Ovary (tissue), 9 donors: ENCODE measurements around the gene S100A16. TPM values are rescaled to one million over a fixed set of nuclear protein-coding genes. Genes with fewer than 3 reads are reported as not detected.

Experiments used
- DNase-seq, 5 donors: peaks; one replicate each; pipeline ENCODE4 v3.0.0-alpha.2; 2019 to 2020
- H3K27ac ChIP-seq, 2 donors: fragments of 200-600 bp; one replicate each; pipeline versions ENCODE4 v1.5.1 to v1.8.0; 2019 to 2022
- H3K27me3 ChIP-seq: fragments of 200-600 bp; one replicate; pipeline ENCODE4 v1.8.0; 2022
- H3K36me3 ChIP-seq: fragments of 200-600 bp; sonication (generic); one replicate; pipeline ENCODE4 v1.5.1; 2019
- H3K4me1 ChIP-seq: one replicate; pipeline ENCODE4 v1.8.1; 2013; ENCODE audit warnings: mild to moderate bottlenecking, moderate library complexity; ENCODE audit not compliant: insufficient read depth
- H3K4me3 ChIP-seq: fragments of 200-600 bp; sonication (generic); one replicate; pipeline ENCODE4 v1.5.1; 2017
- H3K9me3 ChIP-seq, 2 donors: fragments of 200-600 bp in 1 of 2; sonication (generic) in 1 of 2; one replicate each; pipeline versions ENCODE4 v1.5.1 to v1.8.1; 2013 to 2019; ENCODE audit warnings: mild to moderate bottlenecking in 1 of 2, moderate library complexity in 1 of 2
- CTCF ChIP-seq, 3 donors: fragments of 450-650 bp in 2 of 3; fragments of 200-600 bp in 1 of 3; IDR thresholded peaks; one replicate each; pipeline versions ENCODE4 v1.5.1 to v1.8.0; 2016 to 2022; ENCODE audit warnings: antibody characterized with exemption in 3 of 3, mild to moderate bottlenecking in 1 of 3
- EP300 ChIP-seq: sonication (generic); formaldehyde crosslinking; IDR thresholded peaks from one replicate; pipeline ENCODE4 v1.6.1; 2017; ENCODE audit warnings: antibody characterized with exemption
- POLR2A ChIP-seq: fragments of 450-650 bp; IDR thresholded peaks from one replicate; pipeline ENCODE4 v1.6.1; 2017; ENCODE audit warnings: antibody characterized with exemption, mild to moderate bottlenecking, moderate library complexity
- WGBS, 3 donors: extraction: QIAGEN DNeasy Blood & Tissue Kit in 1 of 3; methylation state at CpG; one replicate each; pipeline versions ENCODE4 v1.1.5 to v1.1.7; 2013 to 2017; 5-methylcytosine and 5-hydroxymethylcytosine counted together
- intact Hi-C, 4 donors: fragments of 100-400 bp; cut with DNase I; formaldehyde crosslinking; loops; one replicate each; pipeline versions ENCODE4 v1.11.0 to v1.15.1; 2022 to 2023
- polyA plus RNA-seq, 2 donors: library from polyadenylated mRNA; stranded (reverse); fragments of 200-250 nt in 1 of 2; fragments of 350-450 nt in 1 of 2; fragmentation: Illumina TruSeq in 1 of 2; extraction: RNeasy Lipid Tissue Mini Kit (QIAGEN cat#74804) in 1 of 2; gene quantifications; one replicate each; pipeline ENCODE4 v1.2.3, GENCODE V29; 2013 to 2014
- total RNA-seq, 7 donors: library from RNA; depleted of rRNA in 2 of 7; stranded (reverse); fragments of >200 nt in 2 of 7; fragmentation: NEBNext Ultra II Directional in 3 of 7; extraction: Animal tissue kit (Norgen Biotek cat#: 25700) in 3 of 7; gene quantifications; one replicate each; pipeline versions ENCODE4 v1.1.0 to v1.2.4, GENCODE V29; 2016 to 2023
- donor health status: DM: no; HTN: no; CAD: no; lungs with moderate emphysema.
- donor health status: DM: no; HTN: no; CAD: no.
- donor health status: Bipolar disorder and iron deficiency.
- donor health status: DM: yes; HTN: yes; CAD: no.
- donor health status: DM: no; HTN: no; CAD: no.
- donor health status: DM: yes; HTN: yes; CAD: no.

S100A16 gene
- total and polyA plus RNA-seq, 9 donors, result 40.7 to 200 (median 81.0) TPM

DNA sequence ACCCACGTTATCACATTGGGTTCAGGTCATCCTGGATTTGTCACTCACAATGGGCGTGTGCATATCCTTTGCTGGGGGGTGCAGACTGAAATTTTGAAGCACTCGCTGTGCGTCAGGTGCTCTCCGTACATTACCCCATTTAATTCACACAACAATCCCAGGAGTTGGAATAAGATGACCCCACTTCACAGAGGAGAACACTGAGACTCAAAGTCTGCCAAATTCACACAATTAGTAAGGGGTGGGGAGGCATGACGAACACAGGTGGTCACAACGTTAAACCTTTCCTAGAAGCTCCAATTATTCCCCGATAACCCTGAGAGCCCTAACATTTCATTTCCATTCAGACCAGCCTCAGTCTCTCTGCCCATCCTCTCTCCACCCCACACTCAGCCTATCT lies 43.5 kb downstream of the S100A16 start:
- Histone ChIP-seq H3K27ac (no peak overlapping the region), H3K36me3 (no peaks in the 10 kb centered on the region), H3K27me3 (no peaks in the 10 kb centered on the region), H3K4me1 (peaks cover 18% of the 10 kb centered on the region), H3K4me3 (no peak overlapping the region), H3K9me3 (no peaks in the 10 kb centered on the region)
- 83 to 87% (median 87%) methylated on average over 8 of the region's 8 CpGs for WGBS, 3 donors
- DNase-seq, result no peak
- no peak for TF ChIP-seq CTCF (IDR thresholded peaks at IDR 0.05)
- no peak for TF ChIP-seq EP300
- no peak for TF ChIP-seq POLR2A
- intact Hi-C loops, result loop anchor here in 3 of 4 donors (2.0 to 10.0 kb wide), 3 partner anchors 37 to 217 kb away; partner anchors contain the start of gene S100A9 (in 1 of the 3)

DNA sequence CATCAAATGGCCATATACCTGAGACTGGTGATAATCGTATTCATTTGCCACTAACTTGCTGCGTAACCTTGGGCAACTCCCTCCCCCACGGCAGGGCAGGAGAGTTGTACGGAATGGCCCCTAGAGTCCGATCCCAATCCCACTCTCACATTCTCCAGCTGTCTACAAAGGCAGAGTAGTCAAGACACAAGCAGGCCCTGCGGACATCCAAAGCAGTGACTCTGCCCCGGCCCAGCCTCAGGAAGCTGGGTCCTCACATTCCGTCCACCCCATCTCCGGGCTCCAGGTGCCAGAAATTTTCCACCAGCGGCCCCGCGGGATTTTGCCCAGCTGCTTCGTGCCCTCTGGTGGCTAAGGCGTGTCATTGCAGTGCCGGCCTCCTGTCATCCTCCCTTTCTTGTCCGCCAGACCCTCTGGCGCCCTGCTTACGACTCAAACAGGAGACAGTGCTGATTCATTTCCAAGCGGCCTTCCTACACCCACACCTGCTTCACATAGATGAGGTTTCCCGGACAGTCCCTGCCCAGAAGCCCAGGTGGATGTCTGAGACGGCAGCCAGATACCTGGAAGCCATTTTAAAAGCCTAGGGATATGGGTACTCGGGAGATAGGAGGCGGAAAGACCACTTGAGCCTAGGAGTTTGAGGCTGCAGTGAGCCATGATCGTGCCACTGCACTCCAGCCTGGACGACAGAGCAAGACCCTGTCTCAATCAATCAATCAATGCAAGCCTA lies 44.4 kb downstream of the S100A16 start:
- TF ChIP-seq CTCF (IDR thresholded peaks at IDR 0.05), result peak; percentile 96 to 98 (median 97)
- no peak for TF ChIP-seq EP300
- Histone ChIP-seq H3K36me3 (no peaks in the 10 kb centered on the region), H3K27ac (peak overlapping the region; percentile 17 to 34), H3K27me3 (no peaks in the 10 kb centered on the region), H3K4me3 (peak overlapping the region; percentile 19), H3K9me3 (no peaks in the 10 kb centered on the region), H3K4me1 (peaks cover 18% of the 10 kb centered on the region)
- WGBS, 3 donors, result 12 to 13% (median 12%) methylated on average over 25 of the region's 25 CpGs
- intact Hi-C loops, result loop anchor here (1.0 to 10.0 kb wide), 5 partner anchors 35 to 216 kb away; partner anchors contain the start of gene S100A9 (in 1 of the 4)
- peak; percentile 89 to 93 (median 92) for DNase-seq

GRCh38 chr1:153567621-153568366 lies 45.1 kb downstream of the S100A16 start:
- Histone ChIP-seq H3K4me1 (peaks cover 16% of the 10 kb centered on the region), H3K27ac (peak overlapping the region; percentile 17 to 90), H3K4me3 (peak overlapping the region; percentile 19), H3K27me3 (no peaks in the 10 kb centered on the region), H3K9me3 (no peaks in the 10 kb centered on the region), H3K36me3 (no peaks in the 10 kb centered on the region)
- 81 to 86% (median 84%) methylated on average over 22 of the region's 22 CpGs for WGBS, 3 donors
- no peak for DNase-seq
- TF ChIP-seq EP300, result no peak
- no peak for TF ChIP-seq CTCF (IDR thresholded peaks at IDR 0.05)
- intact Hi-C loops, result loop anchor here (1.0 to 10.0 kb wide), 6 partner anchors 34 to 215 kb away; partner anchors contain the start of gene S100A9 (in 1 of the 4)

- intact Hi-C loops, result loop anchor here (1.0 to 10.0 kb wide), 5 partner anchors 30 to 214 kb away; partner anchors contain the start of gene S100A9 (in 1 of the 4)
- Histone ChIP-seq H3K27me3 (no peaks in the 10 kb centered on the region), H3K4me3 (no peak overlapping the region), H3K36me3 (no peaks in the 10 kb centered on the region), H3K4me1 (peaks cover 16% of the 10 kb centered on the region), H3K9me3 (no peaks in the 10 kb centered on the region), H3K27ac (peak overlapping the region; percentile 83 to 90)
- DNase-seq, result peak; percentile 89 to 96 (median 91)
- TF ChIP-seq CTCF (IDR thresholded peaks at IDR 0.05) (no peak), EP300 (no peak), POLR2A (no peak)
- 49 to 54% (median 52%) methylated on average over 14 to 16 of the region's 16 CpGs for WGBS, 3 donors
Observed at GRCh38 chr1:153566414-153567371, 46.2 kb downstream of the S100A16 start.
